ENCODE data around the gene PMF1. TPM values are rescaled to one million over a fixed set of nuclear protein-coding genes. Genes with fewer than 3 reads are reported as not detected.

The PMF1 gene
- total and polyA plus RNA-seq, 2 of the 13 experiments (the other 11 are each of a cell fraction or from before 2014, with no cell fraction given), result 72.5 to 89.0 TPM

GRCh38 chr1:156211243-156211642 is 1.6 kb upstream of the PMF1 start:
- intact Hi-C loops (cut with micrococcal nuclease; ENCODE audit: unreplicated experiment), result no loop called here
- CTCF ChIA-PET (ENCODE audit: low intra/inter-chr PET ratio, low total read pairs), result no interaction called here

More at GRCh38 chr1:156211243-156211642, 1.6 kb upstream of the PMF1 start:
- H3K4me2 ChIP-seq (ENCODE audit: low read depth, low read length), result no peak overlapping the region
- ATAC-seq, result no peak
- H3K36me3 ChIP-seq (replicated peaks in 1 of 2; ENCODE audit: control insufficient read depth in 1 of 2, insufficient read depth in 2 of 2, low read length in 2 of 2), result peaks cover 9 to 39% of the 10 kb centered on the region in 2 experiments
- H3K79me2 ChIP-seq (ENCODE audit: insufficient read depth, low read length), result peaks cover 22% of the 10 kb centered on the region
- no peak overlapping the region for H3K27ac ChIP-seq (ENCODE audit: extremely low read length, insufficient read depth, low read length)
- in situ Hi-C loops (cut with HindIII; ENCODE audit: extremely low pct_ligation_motif_present, low pct_unique_long_range_greater_than_20kb), result no loop called here
- BruUV-seq (replicated peaks), result no TSS peak
- no peak overlapping the region for H3K4me3 ChIP-seq (replicated peaks in 1 of 3; ENCODE audit: insufficient read depth in 1 of 3, low read depth in 2 of 3, low read length in 3 of 3)
- FAIRE-seq, result no peak
- H3K27me3 ChIP-seq (ENCODE audit: control insufficient read depth in 1 of 2, insufficient read depth in 2 of 2, low read length in 2 of 2), result no peaks in the 10 kb centered on the region; a peak in 1 of 5 replicates
- peaks cover 29% of the 10 kb centered on the region for H3K4me1 ChIP-seq (ENCODE audit: insufficient read depth, low read length)
- no peak overlapping the region for H3K9ac ChIP-seq (ENCODE audit: insufficient read depth, low read depth, low read length)
- WGBS (ENCODE audit: low lambda C conversion rate), result 90% methylated on average over 2 of the region's 3 CpGs
- no peak for DNase-seq (ENCODE audit: low spot score)
- POLR2A ChIA-PET, result interaction anchor here (3.0 kb wide), 1 partner anchor 12 kb away, joined by 61 read pairs; no protein-coding TSS in a partner anchor
- H3K9me3 ChIP-seq (ENCODE audit: low read length), result no peaks in the 10 kb centered on the region
- no peak overlapping the region for H2AFZ ChIP-seq (ENCODE audit: low read length)
- no peaks in the 10 kb centered on the region for H4K20me1 ChIP-seq (ENCODE audit: insufficient read depth, low read length)
- TF ChIP-seq SP1 (IDR thresholded peaks at IDR 0.05), result no peak
- TF ChIP-seq SP1 (CRISPR knock-in tag; IDR thresholded peaks at IDR 0.05), result no peak
- no peak for TF ChIP-seq ZNF790 (CRISPR knock-in tag; IDR thresholded peaks at IDR 0.05; ENCODE audit: borderline replicate concordance)
- no peak for TF ChIP-seq PTBP1 (IDR thresholded peaks at IDR 0.05; ENCODE audit: low read depth, low read length, poor library complexity, severe bottlenecking)
- no peak for TF ChIP-seq MAFF (IDR thresholded peaks at IDR 0.05; ENCODE audit: low read depth, low read length)
- TF ChIP-seq ZNF816 (CRISPR knock-in tag; IDR thresholded peaks at IDR 0.05; ENCODE audit: borderline replicate concordance), result no peak
- no peak for TF ChIP-seq THAP8 (CRISPR knock-in tag; IDR thresholded peaks at IDR 0.05; ENCODE audit: borderline replicate concordance)
- TF ChIP-seq ZNF619 (CRISPR knock-in tag; IDR thresholded peaks at IDR 0.05), result no peak
- TF ChIP-seq STAT5B (CRISPR knock-in tag; IDR thresholded peaks at IDR 0.05), result no peak
- no peak for TF ChIP-seq ZNF326 (CRISPR knock-in tag; IDR thresholded peaks at IDR 0.05; ENCODE audit: borderline replicate concordance)
- no peak for TF ChIP-seq ZNF644 (CRISPR knock-in tag; IDR thresholded peaks at IDR 0.05; ENCODE audit: low read depth)
- no peak for TF ChIP-seq DPF2 (CRISPR knock-in tag; IDR thresholded peaks at IDR 0.05; ENCODE audit: borderline replicate concordance, low read depth)
- TF ChIP-seq, protein P1, sequence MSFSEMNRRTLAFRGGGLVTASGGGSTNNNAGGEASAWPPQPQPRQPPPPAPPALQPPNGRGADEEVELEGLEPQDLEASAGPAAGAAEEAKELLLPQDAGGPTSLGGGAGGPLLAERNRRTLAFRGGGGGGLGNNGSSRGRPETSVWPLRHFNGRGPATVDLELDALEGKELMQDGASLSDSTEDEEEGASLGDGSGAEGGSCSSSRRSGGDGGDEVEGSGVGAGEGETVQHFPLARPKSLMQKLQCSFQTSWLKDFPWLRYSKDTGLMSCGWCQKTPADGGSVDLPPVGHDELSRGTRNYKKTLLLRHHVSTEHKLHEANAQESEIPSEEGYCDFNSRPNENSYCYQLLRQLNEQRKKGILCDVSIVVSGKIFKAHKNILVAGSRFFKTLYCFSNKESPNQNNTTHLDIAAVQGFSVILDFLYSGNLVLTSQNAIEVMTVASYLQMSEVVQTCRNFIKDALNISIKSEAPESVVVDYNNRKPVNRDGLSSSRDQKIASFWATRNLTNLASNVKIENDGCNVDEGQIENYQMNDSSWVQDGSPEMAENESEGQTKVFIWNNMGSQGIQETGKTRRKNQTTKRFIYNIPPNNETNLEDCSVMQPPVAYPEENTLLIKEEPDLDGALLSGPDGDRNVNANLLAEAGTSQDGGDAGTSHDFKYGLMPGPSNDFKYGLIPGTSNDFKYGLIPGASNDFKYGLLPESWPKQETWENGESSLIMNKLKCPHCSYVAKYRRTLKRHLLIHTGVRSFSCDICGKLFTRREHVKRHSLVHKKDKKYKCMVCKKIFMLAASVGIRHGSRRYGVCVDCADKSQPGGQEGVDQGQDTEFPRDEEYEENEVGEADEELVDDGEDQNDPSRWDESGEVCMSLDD (CRISPR knock-in tag; IDR thresholded peaks at IDR 0.05; ENCODE audit: borderline replicate concordance), result no peak

All from HepG2 (cell line).